ENCODE results near the gene BTBD19.
"Not testable (repeated sequence)": the region's sequence is repeated elsewhere in the genome, so short reads cannot be mapped to it uniquely, and the experiment has no call there.

The BTBD19 gene, protein sequence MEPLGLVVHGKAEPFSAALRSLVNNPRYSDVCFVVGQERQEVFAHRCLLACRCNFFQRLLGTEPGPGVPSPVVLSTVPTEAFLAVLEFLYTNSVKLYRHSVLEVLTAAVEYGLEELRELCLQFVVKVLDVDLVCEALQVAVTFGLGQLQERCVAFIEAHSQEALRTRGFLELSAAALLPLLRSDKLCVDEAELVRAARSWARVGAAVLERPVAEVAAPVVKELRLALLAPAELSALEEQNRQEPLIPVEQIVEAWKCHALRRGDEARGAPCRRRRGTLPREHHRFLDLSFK

DNA sequence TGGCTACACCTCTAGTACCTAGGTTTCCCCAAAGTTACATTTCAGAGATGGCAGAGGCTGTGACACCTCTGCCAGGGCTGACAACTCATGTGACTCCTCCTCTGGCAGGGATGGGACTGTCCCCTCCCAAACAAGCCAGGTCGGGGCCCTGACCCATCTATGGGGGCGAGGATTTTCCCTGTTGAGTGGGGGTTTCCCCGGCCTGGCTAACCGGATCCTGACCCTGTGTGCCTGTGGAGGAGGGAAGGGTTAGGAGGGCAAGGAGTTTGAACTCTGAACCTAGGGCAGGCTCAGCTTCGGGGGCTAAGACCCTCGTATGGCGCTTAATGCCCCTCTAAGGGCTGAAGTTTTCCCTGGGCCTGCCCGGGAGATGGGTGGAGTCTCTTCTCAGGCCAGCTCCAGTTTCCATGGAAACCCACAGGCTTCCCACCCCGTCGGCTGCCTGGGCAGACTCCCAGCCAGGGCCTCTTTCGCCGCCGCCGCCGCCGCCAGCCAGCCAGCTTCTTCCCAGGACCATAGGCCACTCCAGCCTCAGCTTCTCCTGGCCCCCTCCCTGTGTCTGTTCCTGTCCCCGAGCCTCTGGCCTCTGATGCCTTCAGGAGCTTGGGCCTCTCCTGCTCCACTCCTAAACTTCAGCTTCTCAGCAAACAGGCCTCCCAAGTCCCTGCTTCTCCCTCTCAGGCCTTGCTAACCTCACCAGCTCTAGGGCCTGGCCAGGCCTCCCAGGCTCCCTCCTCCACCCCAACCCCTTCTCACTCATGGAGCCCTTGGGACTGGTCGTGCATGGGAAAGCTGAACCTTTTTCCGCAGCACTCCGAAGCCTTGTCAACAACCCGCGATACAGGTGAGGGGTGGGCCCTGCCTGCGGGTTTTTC is at the start of gene BTBD19:
TSS of gene BTBD19 (plus strand) at position 461 of the 875 bp plus-strand sequence. CDS start at position 759, 298 bp downstream.
- in situ Hi-C loops (cut with HindIII; ENCODE audit: low sequenced_read_pairs), result no loop called here

DNA sequence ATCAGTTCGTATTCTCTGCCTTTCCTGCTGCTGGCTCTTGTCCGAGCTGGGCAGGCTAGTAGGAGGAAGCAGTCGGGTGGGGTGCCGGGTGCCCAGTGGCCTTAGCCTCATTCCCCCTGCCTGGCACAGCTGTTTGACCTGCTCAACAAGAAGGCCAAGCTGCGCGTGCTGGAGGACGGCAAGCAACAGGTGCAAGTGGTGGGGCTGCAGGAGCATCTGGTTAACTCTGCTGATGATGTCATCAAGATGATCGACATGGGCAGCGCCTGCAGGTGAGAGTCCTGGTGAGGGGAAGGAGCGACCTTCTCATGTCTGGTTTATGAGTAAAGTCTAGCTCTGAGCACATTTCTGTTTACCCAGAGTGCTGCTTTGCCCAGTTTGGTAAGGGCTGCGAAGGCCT is 49.2 kb upstream of the BTBD19 start:
- in situ Hi-C loops (cut with HindIII; ENCODE audit: low sequenced_read_pairs), result no loop called here

DNA sequence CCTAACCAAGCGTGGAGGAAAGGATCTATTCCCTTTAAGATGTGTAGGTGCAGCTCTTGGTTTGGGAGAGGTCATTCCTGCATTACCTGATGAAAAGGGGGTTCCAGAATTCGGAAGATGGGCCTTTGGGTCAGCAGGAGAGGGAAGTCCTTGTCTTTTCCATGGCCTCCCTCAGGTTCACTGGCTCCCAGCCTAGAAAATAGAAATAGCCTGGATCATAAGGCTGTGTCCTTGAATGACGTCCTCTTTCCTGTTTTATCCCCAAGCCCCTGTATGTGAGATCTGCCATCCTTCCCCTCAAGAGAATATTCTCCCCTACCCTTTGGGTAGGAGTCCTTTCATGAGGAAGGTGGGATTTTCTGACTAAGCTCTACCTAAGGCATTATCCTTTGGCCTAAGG is 47.4 kb upstream of the BTBD19 start:
- in situ Hi-C loops (cut with HindIII; ENCODE audit: low sequenced_read_pairs), result no loop called here

DNA sequence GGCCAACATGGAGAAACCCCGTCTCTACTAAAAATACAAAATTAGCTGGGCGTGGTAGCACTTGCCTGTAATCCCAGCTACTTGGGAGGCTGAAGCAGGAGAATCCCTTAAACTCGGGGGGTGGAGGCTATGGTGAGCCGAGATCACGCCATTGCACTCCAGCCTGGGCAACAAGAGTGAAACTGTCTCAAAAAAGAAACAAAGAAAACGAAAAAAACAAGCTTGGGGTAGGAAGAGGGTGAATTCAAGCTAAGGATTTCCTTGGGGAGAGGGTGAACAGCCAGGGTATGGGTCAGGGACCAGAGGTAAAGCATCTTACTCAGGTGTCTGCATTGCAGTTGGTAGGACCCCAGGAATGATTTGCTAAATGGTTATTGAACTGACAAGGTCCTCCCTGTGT is 41.9 kb upstream of the BTBD19 start:
- in situ Hi-C loops (cut with HindIII; ENCODE audit: low sequenced_read_pairs), result not testable (repeated sequence)

DNA sequence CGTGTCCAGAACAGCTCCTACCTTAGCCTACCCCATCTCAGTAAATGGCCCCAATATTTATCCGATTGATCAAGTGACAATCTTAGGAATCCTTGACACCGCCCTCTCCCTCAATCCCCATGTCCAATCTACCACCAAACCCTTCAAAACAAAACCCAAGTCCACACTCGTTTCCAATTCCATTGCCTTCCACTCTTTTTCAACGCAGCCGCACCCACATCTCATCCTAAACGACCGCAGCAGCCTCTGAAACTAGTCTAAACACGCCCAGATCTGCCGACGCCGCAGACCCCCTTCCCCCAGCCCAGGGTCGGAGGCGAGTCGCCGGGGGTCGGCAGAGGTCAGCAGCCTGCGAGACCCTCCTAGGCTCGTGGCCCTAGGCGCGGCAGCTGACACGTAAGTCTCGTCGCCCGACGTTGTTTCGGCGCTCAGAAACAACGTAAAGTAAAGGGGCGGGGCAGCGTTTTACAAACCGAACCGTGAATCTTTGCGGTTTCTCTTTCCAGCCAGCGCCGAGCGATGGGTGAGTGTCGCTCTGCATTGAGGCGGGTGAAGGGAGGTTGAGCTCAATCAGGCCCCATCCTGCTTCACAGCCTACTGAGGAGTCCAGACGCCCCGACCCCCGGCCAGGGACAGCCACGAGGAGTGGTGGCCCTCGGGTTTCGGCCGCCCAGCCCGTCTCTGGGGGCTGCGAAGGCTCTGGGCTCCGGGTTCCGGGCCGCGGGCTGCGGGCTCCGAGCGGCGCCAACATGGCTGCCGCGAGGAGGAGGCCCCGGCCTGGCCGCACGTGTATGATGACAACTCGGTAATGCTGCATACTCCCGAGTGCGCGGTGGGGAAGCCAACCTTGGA is 33.0 kb upstream of the BTBD19 start, which contains the start of gene RPS8:
TSS of gene RPS8 (plus strand) at position 463 of the 852 bp plus-strand sequence. CDS start at position 520, 57 bp downstream.
- in situ Hi-C loops (cut with HindIII; ENCODE audit: low sequenced_read_pairs), result no loop called here

DNA sequence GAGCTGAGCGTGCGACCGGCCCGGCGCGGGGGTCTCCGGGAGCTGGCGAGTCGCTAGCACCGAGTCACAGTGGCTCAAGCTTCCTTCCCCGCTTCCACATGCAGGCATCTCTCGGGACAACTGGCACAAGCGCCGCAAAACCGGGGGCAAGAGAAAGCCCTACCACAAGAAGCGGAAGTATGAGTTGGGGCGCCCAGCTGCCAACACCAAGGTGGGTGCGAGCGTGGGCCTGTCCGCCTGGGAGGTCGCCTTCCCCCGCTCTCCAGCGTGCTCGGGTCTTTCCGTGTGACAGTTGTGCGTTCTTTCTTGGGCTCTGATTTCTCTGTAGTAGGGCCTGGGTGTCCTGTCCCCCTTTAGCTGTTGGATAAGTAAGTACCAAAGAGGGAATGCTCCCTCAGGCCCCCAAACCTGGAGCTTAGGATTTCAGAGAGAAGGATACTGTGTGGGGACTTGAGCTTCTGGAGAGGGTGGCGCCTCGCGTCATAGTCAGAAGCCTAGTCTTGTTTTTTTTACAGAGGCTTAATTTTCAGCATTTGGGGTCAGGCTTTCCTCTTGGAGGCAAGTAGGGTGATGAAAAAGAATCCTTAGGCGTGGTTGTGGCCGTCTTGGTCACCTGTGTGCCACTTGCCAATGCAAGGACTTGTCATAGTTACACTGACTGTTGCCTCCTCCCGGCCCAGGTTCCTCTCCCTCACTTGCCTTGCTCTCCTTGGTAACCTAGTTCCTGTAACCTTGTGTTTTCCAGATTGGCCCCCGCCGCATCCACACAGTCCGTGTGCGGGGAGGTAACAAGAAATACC is 32.2 kb upstream of the BTBD19 start:
- in situ Hi-C loops (cut with HindIII; ENCODE audit: low sequenced_read_pairs), result no loop called here

DNA sequence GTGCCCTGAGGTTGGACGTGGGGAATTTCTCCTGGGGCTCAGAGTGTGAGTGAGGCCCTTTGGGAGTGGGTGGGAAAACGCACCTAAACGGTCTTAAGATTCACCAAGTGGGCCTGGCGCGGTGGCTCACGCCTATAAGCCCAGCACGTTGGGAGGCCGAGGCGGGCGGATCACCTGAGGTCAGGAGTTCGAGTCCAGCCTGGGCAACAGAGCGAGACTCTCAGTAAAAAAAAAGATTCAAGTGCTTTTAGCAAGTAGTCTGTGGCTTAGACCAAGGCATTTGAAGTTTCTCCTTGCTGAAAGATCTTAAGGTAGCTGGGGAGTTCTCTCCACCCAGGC is 31.6 kb upstream of the BTBD19 start:
- in situ Hi-C loops (cut with HindIII; ENCODE audit: low sequenced_read_pairs), result no loop called here

DNA sequence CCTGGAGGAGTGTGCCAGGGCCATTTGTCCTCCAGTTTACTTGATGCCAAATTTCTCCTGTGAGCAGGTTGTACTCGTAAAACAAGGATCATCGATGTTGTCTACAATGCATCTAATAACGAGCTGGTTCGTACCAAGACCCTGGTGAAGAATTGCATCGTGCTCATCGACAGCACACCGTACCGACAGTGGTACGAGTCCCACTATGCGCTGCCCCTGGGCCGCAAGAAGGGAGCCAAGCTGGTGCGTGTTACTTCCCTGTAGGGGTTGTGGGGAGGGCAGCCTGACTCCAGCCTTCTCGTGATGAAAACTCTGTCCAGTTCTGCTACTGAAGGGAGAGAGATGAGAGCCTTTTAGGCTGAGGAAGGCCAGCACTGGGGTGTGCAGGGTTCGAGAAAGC is 30.8 kb upstream of the BTBD19 start:
- in situ Hi-C loops (cut with HindIII; ENCODE audit: low sequenced_read_pairs), result no loop called here

DNA sequence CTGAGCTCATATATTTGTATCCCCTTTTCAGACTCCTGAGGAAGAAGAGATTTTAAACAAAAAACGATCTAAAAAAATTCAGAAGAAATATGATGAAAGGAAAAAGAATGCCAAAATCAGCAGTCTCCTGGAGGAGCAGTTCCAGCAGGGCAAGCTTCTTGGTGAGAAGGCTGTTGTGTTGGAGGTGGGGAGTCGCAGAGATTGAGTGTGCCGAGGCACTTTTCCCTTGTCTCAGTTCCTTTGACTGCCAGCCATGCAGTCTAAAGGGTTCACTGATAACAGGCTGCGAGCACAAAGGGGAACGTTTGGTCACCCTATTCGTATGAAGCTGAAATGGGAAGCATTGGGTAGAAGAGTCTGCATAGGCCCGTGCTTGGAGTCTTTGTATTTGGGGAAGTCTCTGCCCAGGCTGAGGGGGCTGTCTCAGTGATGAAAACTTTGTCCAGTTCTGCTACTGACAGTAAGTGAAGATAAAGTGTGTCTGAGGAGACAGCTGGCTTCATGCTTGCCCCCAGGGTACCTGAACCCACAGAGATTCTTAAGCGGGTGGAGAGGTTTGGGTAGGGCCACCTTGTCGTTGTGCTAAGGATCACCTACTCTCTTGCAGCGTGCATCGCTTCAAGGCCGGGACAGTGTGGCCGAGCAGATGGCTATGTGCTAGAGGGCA is 30.2 kb upstream of the BTBD19 start:
- in situ Hi-C loops (cut with HindIII; ENCODE audit: low sequenced_read_pairs), result no loop called here

DNA sequence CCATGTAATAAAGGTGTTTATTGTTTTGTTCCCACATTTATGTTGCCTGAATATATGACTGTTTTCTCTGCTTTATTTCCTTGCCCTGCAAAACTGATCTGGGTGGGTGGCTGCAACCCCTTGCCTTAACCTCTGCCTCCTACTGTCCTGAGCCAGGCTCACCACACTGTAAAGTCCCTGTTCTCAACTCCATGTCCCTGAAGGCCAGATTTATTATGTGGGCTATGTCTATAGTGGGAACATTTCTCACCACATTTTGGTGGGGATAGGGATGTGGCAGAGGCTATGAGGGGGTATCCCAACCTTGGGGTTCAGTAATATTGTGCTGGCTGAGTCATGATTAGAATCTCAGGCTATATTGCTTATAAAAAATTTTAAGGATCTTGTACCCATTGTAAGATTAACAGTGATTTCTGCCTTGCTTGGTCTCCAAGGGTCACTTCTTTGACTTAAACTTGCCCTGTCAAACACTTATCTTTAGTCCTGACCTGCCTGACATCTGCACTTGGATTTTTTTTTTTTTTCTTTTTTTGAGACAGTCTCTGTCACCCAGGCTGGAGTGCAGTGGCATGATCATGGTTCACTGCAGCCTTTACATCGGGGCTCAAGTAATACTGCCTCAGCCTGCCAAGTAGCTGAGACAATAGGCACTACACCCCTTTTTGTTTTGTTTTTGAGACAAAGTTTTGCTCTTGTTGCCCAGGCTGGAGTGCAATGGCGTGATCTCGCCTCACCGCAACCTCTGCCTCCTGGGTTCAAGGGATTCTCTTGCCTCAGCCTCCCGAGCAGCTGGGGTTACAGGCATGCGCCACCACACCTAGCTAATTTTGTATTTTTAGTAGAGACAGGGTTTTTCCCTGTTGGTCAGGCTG is 29.4 kb upstream of the BTBD19 start:
- in situ Hi-C loops (cut with HindIII; ENCODE audit: low sequenced_read_pairs), result no loop called here

DNA sequence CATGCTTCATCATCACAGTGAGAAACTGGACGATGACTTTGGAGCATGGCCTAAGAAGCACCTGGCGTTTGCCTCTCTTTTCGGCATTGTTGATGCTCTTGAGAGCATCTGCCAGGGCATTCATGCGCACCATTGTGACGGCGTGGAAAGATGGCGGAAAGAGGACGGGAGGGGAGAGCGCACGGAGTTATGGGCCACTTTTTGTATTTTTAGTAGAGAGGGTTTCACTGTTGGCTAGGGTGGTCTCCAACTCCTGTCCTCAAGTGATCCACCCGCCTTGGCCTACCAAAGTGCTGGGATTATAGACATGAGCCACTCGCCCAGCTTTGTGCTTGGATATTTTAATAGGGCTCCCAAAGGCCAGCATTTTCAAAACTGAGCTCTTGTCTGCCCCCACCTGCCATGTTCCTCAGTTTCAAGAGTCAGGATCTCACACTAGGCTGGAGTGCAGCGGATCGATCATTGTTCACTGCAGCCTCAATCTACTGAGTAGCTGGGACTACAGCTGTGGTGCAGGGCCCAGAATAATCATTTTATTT is 27.7 kb upstream of the BTBD19 start:
- in situ Hi-C loops (cut with HindIII; ENCODE audit: low sequenced_read_pairs), result no loop called here

DNA sequence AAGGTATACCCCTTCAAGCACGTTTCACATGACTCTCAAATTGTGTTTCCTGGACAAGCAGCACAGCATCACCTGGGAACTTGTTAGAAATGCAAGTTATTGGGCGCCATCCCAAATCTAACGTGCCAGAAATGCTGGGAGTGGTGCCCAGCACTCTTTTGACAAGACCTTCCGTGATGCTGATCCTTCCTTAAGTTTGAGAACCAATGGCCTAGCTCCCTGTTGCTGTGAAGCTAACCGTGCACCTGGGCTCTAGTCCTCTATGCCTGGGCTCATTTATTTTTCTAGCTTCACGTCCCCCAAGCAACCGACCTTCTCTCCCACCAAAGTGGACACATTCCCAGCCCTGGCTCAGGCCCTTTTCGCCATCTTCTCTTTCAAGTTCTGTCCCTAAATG is 24.6 kb upstream of the BTBD19 start:
- in situ Hi-C loops (cut with HindIII; ENCODE audit: low sequenced_read_pairs), result no loop called here

DNA sequence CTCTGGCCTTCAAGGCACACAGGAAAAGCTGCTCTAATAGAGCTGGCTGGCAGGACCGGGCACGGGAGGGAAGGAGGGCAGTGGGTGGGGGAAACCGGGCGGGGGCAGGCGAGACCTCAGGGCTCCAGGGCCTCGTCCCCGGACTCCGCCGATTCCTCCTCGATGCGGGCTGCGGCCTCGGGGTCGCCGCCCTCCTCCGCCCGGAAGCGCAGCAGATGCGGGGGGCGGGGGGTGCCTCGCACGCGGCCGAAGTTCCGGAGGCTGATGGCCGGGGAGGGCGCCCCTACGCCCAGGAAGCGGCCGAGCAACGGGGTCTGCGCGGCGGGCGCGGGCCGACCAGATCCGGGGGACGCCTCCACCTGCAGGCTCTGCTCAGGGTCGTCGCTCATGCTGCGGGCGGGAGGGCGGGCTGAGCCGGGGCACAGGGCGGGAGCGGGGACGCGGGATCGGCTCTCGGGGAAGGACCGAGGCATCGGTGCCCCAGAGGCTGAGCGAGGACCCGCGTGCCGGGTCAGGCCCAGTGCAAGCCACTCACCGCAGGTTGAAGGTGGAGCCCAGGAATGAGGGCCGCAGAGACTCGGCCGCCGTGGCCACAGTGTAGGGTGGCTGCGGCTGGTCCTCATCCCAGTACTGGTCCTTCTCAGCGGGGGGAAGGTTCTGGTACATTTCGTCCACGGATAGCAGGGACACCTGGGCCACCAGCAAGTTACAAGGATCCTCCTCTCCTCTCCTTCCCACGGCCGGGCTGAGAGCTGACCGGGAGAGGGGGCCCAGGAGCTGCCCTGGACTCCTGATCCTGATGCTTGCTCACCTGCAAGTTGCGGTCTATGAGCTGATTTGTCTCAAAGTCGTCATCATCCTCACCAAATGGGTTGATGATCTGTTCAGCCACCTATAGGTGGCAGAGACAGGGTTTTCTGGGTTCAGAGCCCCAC is 24.0 kb upstream of the BTBD19 start:
- in situ Hi-C loops (cut with HindIII; ENCODE audit: low sequenced_read_pairs), result no loop called here

DNA sequence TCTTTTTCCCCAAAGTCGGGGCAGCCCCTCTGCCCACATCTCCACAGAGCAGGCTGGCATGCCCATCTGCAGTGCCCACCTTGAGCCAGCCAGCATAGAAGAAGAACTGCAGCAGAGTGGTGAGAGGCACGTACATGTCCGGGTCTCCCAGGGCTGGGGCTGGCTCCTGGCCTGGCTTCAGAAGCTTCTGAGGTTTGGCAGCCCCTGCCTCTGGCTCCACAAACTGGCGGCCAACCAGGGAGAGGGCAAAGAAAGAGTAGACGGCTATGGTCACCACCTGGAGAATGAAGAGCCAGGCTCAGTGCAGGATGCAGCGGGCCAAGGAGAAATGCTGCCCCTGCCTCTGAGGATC is 23.3 kb upstream of the BTBD19 start:
- in situ Hi-C loops (cut with HindIII; ENCODE audit: low sequenced_read_pairs), result no loop called here

DNA sequence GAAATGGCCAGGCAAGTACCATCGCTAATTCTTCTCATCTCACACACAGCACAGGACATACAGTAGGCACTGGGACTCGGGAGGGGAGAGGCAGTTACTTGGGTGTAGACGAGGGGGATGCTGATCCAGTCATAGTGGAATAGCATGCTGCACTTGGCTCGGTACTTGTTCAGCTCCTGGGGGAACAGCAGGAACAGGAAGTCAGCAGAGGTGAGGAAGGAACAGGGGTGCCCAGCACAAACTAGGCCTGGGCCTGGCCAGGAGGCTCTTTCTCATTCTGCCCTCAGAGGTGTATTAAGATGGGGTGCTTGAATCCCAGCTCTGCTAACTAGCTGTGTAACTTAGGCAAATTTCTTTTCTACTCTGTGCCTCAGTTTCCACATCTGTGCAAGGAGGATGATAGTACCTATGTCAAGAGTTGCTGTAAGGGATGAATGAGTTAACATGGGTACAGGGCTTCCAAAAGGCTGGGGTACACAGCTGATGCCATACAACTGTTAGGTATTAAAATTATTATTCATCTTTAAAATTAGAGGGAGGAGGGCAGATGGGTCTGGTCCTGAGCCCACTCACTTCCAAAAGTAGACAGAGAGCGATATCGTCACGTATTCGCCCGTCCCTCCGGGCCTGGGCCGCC is 22.7 kb upstream of the BTBD19 start:
- in situ Hi-C loops (cut with HindIII; ENCODE audit: low sequenced_read_pairs), result no loop called here

DNA sequence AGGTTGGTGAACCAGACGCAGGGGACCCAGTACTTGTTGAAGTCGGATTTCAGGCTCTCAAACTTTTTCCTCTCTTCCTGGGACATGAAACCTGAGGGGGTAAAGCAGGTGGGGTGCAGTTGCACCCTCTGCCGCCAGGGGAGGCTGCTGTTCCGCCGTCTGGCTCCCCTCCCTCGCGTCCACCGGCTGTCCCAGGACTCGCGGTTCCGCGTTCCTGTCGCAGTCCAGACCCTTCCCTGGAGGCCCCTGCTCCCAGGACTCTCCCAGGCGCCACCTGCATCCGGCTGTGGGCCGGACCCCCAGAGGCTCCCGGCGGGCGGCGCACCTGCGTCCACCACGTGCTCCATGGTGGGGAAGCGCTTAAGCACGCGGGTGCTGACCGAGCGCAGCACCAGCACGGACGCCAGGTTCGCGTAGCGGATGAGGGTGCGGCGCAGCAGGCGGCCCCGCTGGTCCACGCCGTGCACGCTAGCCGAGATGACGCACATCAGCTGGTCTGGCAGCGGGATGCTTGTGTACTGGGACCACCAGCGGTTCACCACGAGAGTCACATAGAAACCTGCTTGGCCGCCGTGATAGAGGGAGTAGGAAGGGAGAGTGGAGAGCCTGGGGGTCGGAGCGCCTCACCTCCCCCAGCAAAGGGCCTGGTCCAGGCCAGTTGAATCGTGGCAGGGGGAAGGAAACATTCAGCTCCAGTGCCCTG is 22.0 kb upstream of the BTBD19 start:
- in situ Hi-C loops (cut with HindIII; ENCODE audit: low sequenced_read_pairs), result no loop called here
